GM21825 (cell line): ENCODE results near the gene NKIRAS1.
"Not testable (repeated sequence)": the region's sequence is repeated elsewhere in the genome, so short reads cannot be mapped to it uniquely, and the experiment has no call there.

Experiments used
- ATAC-seq: cut with Tn5 transposase; IDR thresholded peaks from one replicate; pipeline ENCODE4 v1.9.1; 2021; ENCODE audit warnings: mild to moderate bottlenecking, moderate library complexity; ENCODE audit not compliant: unreplicated experiment

The NKIRAS1 gene

DNA sequence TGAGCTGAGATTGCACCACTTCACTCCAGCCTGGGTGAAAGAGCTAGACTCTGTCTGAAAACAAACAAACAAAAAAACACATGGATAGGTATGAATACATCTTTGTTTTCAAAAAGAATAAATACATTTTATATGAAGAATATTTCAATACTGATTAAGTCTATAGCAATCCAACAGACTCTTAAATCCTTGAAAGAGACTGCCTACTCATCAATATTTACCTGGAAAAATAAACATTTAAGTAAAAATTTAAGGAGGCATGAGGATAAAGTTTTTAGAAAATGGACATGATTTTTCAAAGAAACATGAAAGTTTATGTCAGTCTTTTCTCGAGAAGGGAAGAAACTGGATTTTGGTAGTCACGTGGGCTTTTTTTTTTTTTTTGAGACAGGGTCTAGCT, 5.4 kb downstream of the NKIRAS1 start:
- ATAC-seq: no peak

DNA sequence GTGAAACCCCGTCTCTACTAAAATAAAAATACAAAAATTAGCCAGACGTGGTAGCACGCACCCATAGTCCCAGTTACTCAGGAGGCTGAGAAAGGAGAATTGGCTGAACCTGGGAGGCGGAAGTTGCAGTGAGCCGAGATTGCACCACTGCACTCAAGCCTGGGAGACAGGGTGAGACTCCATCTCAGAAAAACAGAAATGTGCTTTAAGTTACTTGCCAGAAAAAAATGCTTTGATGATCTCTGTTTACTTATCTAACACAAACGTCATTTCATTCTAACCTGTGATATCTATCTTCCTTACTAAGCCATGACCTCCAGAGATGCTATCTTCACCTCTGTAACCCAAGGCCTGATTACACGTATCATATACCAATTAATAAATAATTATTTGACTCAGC, 7.4 kb downstream of the NKIRAS1 start:
- ATAC-seq: no peak

DNA sequence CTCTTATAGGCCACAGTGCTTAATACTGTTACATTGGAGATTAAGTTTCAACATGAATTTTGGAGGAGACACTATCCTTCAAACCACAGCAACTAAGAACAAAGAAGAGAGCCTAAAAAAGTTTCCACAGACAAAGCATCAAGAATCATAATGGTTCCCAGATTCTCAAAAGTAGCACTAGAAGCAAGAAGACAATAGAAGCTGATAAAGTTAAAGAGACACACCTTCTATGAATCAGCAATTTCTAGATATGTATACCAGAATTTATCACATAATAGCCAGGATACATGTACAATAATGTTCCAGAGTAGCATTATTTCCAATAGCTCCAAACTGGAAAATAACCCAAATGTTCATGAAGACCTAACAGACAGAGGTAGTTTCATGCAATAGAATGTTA, 12.2 kb downstream of the NKIRAS1 start:
- no peak for ATAC-seq

GRCh38 chr3:23900744-23901143, 16.0 kb downstream of the NKIRAS1 start:
- ATAC-seq: no peak

DNA sequence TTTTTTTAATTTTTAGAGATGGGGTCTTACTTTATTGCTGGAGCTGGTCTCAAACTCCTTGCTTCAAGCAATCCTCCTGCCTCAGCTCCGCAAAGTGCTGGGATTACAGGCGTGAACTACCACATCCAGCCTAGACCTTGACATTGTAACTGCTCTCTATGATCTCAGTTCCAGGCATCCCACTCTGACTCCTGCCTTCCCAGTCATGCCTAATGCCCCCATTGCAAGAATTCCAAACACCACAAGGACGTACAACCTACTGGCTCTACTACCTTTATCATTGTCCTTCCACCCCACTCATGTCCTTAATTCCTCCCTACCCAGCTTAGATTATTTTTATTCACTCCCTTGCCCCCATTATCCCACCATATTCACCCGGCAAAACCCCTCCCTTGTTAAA, 21.6 kb downstream of the NKIRAS1 start:
- no peak for ATAC-seq

GRCh38 chr3:23894254-23895061, 22.3 kb downstream of the NKIRAS1 start:
- ATAC-seq: no peak

GRCh38 chr3:23889950-23890349, 26.8 kb downstream of the NKIRAS1 start:
- ATAC-seq: no peak

- no peak for ATAC-seq
These were observed 27.4 kb downstream of the NKIRAS1 start for GRCh38 chr3:23889386-23889785.

- no peak for ATAC-seq
These were observed 28.1 kb downstream of the NKIRAS1 start for GRCh38 chr3:23888617-23889228.

DNA sequence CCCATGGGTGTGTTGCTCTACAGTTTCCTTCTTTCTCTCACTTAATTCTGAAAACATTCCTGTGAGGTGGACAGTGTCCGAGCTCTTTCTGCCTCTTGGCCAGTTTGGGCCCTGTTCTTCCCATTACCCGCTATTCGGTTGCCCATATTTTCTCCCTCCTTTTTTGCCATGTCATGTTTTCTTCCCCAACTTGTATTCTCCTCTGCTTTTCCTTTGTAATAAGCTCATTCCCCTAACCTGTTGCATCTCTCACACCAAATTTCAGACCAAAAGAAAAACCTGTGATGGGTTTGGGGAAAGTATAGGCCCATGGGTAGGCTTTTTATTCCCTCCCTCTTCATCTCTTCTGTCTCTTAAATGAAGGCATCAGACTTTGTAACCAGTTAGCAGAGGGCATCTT, 30.5 kb downstream of the NKIRAS1 start:
- no peak for ATAC-seq

GRCh38 chr3:23885210-23885609, 31.6 kb downstream of the NKIRAS1 start:
- ATAC-seq: no peak

- no peak for ATAC-seq
These were observed 32.3 kb downstream of the NKIRAS1 start for GRCh38 chr3:23884481-23884880.

DNA sequence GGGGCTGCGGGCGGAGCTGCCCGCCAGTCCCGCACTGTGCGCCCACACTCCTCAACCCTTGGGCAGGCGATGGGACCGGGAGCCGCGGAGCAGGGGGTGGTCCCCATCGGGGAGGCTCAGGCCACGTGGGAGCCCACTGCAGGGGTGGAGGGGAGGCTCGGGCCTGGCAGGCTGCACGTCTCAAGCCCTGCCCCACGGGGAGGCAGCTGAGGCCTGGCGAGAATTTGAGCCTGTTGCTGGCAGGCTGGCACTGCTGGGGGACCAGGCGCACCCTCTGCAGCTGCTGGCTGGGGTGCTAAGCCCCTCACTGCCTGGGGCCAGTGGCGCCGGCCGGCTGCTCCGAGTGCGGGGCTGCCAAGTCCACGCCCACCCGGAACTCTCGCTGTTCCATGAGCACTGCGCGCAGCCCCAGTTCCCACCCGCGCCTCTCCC, 34.3 kb downstream of the NKIRAS1 start:
- ATAC-seq: no peak

- ATAC-seq: not testable (repeated sequence)
These were observed 34.8 kb downstream of the NKIRAS1 start for GRCh38 chr3:23881993-23882392.

DNA sequence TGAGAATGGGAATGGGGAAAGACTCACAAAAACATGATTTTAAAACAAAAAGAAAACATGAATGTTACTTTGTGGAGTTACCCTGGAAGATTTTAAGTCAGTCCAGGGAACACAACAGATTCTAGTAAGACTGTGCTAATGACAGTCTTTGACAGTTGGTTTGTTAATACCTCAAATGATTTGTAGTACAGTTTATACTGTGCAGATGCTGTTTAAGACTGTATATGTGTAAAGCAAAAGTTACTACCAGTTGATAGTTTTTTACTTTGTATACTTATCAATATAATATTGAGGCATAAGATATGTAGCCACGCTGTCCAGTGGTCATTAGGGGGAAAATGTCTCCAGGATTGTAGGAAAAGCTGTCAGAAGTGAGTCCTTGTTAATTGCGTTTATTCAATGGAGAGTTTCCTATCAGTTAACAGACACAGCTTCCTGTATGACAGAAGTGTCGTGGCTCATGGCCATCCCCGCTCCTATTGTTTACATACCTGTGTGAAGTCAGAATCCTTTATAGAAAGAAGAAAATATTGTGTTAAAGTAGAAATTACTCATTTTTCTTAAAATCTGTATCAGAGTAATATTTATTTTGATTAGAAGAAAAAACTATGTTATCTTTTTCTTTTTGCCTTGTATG, 36.0 kb downstream of the NKIRAS1 start:
- no peak for ATAC-seq

- no peak for ATAC-seq
These were observed 37.3 kb downstream of the NKIRAS1 start for GRCh38 chr3:23879485-23879884.

- ATAC-seq: no peak
These were observed 39.3 kb downstream of the NKIRAS1 start for GRCh38 chr3:23877329-23877980.

- no peak for ATAC-seq
These were observed 39.9 kb downstream of the NKIRAS1 start for GRCh38 chr3:23876923-23877322.

GRCh38 chr3:23875113-23875725, 41.6 kb downstream of the NKIRAS1 start:
- ATAC-seq: no peak

DNA sequence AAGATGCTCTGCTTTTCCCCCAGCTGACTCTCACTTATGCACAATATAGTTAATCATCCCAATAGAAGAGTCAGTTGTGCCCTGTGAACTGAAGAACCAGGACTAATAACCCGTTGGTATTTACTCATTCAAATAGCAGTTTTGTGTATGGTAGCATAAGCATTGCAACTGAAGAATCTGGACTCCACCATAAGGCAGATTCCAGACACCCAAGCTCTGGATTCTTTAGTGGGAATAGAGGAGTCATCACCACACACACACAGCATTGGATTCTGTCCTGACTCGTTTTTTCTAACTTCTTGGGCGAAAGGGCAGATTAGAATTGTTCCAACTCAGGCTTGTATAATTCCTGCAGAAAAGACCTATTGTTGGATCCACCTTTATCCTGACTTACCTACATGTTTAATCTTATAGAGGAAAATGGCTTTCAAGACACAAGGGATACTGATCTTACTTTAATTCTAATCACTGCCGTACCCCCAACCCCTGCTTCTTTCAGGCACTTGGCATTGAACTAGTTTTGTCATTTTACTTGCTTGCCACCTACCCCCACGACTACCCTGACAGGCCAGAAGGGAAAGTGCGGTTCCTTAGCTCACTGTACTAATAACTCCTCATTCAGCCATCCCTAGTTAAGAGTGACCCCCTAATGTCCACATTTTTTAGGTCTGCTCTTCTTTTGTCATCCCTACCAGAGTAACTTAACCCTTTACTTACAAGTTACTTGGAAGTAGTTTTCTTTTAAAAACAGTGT, 42.3 kb downstream of the NKIRAS1 start:
- no peak for ATAC-seq
